Measurements from ENCODE around the gene PDZD8. TPM values are rescaled to one million over a fixed set of nuclear protein-coding genes. Genes with fewer than 3 reads are reported as not detected.

The PDZD8 gene
- 38.6 and 42.8 TPM in 2 replicates for total RNA-seq (2014; rRNA removed; shearing (Covaris generic))
- polyA plus RNA-seq (2014; cell fraction: nucleus; rRNA removed): 9.6 and 16.8 TPM in 2 replicates

- DNase-seq (ENCODE audit: extremely low read depth, low read depth): peak; percentile 90
These were observed at the start of gene PDZD8 for GRCh38 chr10:117375360-117376178. TSS of gene PDZD8 (minus strand) at chr10:117375440. CDS start at chr10:117375227, 213 bp downstream.

DNA sequence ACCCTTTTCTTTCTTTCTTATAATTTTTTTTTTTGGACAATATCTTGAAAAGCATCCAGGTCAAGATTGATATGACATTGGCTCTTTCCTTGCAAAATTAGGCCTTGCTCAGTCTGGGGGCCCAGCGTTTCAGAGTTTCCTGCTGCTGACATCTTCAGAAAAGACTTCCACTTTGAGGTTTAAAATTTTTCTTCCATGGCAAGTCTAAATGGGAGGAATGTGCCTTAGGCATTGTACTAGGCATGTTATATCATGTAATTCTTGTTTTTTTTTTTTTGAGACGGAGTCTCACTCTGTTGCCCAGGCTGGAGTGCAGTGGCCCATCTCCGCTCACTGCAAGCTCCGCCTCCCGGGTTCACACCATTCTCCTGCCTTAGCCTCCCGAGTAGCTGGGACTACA lies 48.9 kb upstream of the PDZD8 start:
- no peak for DNase-seq (ENCODE audit: extremely low read depth, low read depth)

- no peak for DNase-seq (ENCODE audit: extremely low read depth, low read depth)
These were observed 46.7 kb upstream of the PDZD8 start for GRCh38 chr10:117421985-117422384.

GRCh38 chr10:117420768-117421167 lies 45.5 kb upstream of the PDZD8 start:
- no peak for DNase-seq (ENCODE audit: extremely low read depth, low read depth)

DNA sequence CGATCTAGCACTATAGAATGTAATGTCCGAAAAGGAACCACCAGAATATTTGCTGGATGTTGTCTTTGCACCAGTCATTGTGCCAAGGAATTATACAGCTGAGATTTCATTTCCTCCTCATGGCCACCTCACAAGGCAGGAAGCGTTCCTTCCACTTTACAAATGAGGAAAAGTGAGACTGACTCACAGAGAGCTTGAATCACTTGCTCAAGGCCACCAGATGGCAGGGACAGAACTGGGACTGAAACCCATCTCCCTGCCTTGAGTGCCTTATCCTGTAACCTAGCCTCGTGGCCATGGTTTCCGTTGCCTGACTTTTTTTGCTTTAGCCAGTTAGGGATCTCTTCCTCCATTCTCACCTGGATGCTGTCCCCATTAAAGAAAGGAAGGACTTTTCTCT lies 44.7 kb upstream of the PDZD8 start:
- DNase-seq (ENCODE audit: extremely low read depth, low read depth): no peak

DNA sequence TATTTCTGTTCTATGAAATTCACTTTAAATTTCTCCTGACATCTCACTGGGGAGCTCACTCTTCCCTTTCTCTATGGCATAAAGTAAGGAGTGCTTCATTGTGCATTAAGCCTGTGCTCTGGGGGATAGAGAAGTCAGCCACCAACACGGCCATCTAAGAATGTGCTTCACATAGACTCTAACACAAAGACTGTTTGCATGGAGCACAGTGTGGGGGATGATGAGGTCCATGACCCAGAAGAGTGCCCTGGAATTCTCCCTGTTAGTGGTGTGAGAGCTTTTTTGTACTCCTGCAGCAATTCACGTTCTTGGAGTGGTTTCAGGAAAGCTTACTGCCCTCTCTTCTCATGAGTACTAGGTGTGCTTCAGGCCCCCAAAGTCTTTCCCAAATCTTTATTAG lies 43.9 kb upstream of the PDZD8 start:
- no peak for DNase-seq (ENCODE audit: extremely low read depth, low read depth)

DNA sequence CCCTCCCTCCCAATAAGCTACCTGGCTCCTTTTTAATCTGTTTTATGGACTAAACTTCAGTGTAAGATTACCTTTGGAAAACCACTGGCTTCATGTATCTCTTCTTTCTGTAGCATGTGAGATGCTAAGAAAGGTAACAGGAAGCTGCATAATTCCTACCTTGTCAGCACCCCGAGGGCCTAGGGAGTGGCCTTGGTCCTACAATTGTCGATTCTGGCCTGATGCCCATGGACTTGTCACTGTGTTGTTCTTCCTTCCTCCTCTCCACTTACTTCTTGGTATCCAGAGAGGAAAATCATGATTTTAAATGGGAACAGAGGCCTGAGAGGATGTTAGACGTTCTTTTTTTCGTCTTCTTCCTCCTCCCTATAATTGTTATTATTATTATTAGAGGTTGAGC lies 42.9 kb upstream of the PDZD8 start:
- no peak for DNase-seq (ENCODE audit: extremely low read depth, low read depth)

DNA sequence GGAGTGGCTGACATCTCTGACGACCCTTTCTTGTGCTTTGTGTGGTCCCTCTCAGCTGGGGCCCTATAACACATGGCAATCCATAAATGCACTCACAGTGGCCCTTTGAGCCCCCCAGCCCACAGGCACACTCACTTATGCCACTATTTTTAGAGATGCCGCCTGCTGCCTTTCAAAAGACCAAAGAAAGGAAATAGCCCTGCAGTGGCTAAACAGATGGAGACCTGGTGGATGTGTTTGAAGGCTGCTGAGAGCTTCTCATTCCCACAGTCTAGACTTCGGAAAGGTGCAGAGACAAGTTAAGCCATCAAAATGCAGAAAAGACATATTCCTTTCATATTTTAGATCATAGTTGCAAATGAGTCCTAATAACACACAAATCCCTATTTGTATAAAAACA lies 42.0 kb upstream of the PDZD8 start:
- DNase-seq (ENCODE audit: extremely low read depth, low read depth): no peak

DNA sequence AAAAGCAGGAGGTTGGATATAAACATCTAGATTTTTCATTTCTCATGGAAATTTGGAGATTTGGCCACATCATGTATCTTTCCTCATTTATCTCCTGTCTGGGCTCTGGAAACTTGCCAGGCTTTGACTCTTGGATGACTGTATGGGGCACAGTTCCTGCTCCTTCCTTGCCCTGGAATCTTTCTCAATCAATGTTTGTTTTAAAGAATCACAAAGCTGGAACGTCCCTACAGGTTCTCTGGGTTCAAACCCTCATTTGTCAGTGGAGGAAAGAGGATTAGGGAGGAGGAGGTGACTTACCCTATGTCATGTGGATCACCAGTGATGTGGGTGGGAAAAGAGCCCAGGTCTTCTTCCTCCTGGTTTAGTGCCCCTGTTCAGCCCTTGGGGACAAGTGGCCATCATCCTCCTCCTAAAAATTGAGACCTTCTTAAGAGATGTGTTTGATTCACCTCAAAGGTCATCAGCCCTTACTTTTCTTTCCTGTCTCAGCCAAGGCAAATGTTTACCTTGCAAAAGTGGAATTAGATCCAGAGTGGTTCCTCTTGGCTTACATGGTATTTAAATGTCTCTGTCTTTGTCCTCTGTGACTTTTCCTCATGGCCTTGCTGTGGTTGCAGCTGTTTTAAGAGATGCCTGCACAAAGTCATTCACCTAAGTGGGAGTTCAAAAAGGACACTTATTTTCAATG lies 38.8 kb upstream of the PDZD8 start:
- DNase-seq (ENCODE audit: extremely low read depth, low read depth): no peak

- DNase-seq (ENCODE audit: extremely low read depth, low read depth): no peak
These were observed 37.3 kb upstream of the PDZD8 start for GRCh38 chr10:117412469-117413010.

DNA sequence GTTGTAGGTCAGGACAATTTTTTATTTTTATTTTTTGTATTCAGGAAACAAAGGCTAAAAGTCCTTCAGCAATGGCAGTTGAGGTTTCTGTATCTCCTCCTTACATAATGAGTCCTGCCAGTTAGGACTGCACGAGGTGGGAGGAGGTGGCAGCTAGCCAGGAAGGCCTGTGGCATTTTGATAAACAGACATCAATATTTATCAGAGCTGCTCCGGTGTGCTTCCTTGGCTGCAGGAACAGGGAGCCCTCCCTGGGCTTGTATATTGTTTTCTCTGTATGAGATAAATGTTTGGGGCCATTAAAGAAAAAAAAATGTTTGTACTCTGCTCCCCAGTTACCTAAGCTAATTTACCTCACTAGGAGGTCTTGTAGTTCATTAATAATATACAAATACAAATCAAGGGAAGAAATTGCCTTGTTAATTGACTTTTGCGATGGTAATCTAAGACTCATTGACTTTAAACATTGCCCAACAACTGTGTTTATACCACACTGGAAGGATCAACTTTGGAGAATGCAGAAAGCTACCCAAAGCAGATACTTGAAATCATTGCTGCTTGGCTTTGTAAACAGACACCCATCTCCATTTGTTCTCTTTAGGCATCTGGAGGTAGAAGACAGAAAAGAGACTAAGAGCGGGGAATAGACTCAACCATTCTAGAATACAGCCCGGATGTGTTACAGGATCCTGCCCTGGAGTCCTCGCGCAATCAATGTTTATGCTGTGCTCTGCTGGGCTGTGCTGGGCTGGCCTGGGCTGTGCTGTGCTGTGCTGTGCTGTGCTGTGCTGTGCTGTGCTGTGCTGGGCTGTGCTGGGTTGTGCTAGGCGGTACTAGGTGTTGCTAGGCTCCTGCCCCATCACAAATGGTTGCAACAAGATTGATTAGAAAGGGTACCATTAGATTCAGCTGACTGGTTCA lies 36.5 kb upstream of the PDZD8 start:
- DNase-seq (ENCODE audit: extremely low read depth, low read depth): no peak

GRCh38 chr10:117410557-117410956 lies 35.3 kb upstream of the PDZD8 start:
- no peak for DNase-seq (ENCODE audit: extremely low read depth, low read depth)

DNA sequence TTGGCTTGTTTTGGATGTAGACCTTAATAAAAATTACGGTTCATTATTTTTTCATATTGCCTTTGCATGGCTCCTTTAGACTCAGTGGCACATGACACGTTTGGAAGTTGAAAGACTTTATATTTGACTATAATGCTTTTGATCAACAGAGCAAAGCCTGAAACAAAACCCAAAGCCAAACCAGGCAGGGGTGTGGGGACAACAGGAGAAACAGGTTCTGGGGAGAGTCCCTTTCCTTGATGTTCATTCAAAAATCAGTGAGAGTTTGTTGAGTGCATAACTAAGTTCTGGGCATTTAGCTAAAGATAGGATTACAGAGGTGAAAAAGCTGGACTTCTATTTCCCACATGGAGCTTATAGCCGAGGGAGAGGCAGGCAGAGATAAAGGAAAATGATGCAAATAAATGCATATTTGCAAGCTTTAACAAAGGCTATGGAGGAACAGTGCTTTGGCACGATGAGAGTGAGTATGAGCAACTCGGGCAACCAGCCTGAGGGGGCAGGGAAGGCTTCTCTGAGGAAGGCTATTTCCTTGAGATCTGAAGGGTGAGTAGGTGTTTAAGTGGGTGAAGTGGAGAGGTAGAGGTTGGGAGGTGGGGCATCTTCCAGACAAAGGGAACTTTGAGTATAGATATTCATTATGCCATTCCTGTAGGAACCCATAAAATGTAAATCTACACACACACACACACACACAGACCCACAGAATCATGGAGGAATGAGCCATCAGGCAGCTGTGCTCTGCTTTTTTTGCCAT lies 34.5 kb upstream of the PDZD8 start:
- DNase-seq (ENCODE audit: extremely low read depth, low read depth): no peak

DNA sequence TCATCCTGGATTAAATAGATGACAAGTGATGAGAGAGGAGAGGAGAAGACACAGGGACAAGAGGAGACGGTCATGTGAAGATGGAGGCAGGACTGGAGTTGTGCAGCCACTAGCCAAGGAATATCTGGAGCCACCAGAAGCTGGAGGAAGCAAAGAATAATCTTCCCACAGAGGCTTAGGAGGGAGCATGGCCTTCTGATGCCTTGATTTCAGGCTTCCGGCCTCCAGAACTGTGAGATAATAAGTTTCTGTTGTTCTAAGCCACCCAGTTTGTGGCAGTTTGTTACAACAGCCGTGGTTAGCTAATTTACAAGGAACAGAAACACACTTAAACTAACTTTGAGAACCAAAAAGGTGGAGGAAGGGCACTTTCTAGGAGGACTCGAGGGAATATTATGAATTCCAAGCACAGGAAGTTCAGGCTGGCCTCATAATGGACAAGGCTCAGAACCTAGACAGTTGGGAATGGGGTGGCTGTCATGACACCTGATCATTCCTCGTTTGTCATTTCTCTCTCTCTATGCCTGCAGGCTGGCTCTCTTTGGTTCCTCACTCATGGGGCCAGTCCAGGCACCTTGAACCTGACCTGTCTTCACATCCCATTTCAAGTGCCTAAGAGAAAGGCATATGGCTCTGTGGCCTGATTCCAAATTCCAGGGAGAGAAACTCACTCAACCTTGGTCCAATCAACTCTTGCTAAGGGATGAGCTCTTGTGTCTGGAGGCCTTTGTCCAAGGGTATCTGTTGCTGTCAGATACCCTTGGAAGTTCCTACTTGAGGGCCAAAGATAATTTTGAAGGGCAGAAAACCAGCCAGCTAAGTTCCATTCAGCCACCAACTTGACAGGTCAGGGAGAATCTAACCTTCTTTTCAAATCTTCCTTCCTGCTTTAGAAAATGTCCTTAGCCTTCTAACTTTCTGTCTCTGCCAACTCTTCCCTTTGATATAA lies 33.5 kb upstream of the PDZD8 start:
- no peak for DNase-seq (ENCODE audit: extremely low read depth, low read depth)

- DNase-seq (ENCODE audit: extremely low read depth, low read depth): no peak
These were observed 30.5 kb upstream of the PDZD8 start for GRCh38 chr10:117405730-117406129.

DNA sequence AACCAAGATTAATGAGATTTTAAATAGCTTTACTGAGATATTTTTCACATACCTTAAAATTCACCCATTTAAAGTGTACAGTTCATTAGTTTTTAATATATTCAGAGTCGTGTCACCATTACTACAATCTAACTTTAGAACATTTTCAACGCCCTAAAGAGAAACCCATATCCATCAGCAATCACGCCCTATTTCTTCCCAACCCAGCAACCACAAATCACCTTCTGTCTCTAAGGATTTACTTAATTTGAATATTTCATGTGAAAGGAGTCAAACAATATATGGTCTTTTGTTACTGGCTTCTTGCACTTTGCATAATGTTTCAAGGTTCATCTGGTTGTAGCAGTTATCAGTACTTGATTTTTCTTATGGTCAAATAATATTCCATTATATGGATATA lies 25.1 kb upstream of the PDZD8 start:
- no peak for DNase-seq (ENCODE audit: extremely low read depth, low read depth)

DNA sequence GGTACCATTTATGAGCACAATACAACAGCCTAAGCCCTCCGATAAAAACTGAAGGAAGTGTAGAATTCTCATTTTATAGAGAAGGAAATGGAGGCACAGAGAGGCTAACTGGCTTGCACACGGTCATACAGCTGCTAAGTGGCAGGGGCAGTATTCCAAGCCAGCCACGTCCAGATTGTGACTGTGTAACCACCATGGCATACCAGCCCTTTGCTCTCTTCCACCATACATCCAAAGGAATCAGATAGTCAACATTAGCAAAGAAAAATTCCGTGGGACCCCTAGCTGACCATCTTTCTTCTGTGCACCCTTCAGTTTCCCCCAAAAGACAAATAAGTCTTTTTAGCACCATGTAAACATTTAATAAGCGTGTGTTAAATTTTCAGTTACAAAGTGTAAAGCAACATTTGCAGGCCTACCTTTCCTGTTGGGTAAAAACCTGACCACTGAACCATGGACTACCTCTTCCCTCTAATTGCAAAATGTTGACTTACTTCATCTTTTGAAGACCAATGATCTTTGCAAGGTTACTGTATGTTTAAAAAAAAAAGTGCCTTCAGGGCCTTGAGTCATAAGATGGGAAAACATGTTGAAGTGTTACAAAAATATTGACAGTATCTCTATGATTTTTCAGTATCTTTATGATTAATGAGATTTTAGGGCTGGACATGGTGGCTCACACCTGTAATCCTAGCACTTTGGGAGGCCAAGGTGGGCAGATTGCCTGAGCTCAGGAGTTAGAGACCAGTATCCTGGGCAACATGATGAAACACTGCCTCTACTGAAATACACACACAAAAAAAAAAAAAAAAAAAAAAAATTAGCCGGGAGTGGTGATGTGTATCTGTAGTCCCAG lies 24.3 kb upstream of the PDZD8 start:
- DNase-seq (ENCODE audit: extremely low read depth, low read depth): no peak

GRCh38 chr10:117398029-117398428 lies 22.8 kb upstream of the PDZD8 start:
- no peak for DNase-seq (ENCODE audit: extremely low read depth, low read depth)

Data from NCI-H460 (cell line).